HG02884 (cell line): ENCODE data around the gene ZNF277.
A peak's percentile ranks its signal among the peaks of the same experiment; 100 is the strongest.

Experiments used
- ATAC-seq: cut with Tn5 transposase; IDR thresholded peaks from one replicate; pipeline ENCODE4 v1.9.1; 2021; ENCODE audit warnings: mild to moderate bottlenecking, moderate library complexity; ENCODE audit not compliant: unreplicated experiment

Gene ZNF277

GRCh38 chr7:112183266-112183665 lies 23.2 kb upstream of the ZNF277 start:
- no peak for ATAC-seq

GRCh38 chr7:112184455-112184854 lies 22.0 kb upstream of the ZNF277 start:
- no peak for ATAC-seq

DNA sequence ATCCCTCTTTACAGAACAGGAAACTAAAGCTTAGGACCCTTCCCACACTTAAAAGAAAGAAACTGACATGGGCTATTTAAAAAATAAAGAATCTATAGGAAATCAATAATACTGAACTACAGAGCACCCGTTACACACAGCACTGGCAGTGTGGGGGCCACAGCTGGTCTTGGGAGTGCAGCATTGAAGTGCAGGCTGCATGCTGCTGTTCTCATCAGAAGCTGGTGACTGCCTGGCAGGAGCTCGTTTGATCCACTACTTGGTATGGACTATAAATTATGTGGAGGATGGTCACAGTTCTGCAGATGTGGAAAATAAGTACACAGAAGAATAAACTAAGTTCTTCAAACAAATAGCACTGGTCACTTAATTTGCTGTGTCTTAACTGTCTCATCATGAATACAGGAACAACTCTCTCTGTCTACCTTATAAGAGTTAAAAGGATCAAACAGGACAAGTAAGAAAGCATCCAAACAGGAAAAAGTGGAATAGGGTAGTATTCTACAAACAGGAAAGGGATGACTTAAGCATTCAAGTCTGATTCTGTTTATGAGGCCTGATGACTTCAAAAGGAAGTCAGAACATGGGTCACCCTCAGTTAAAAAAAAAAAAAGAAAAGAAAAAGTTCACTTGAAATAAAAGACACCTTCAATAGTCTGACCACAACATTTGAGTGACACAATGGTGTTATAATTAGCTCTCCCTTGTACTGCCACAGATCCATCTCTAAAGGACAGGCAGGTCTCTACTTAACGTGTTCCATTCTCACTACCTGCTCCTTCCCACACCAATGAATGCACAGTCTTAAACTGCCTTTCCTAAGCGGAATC lies 21.3 kb upstream of the ZNF277 start:
- ATAC-seq: no peak

- no peak for ATAC-seq
Measured at GRCh38 chr7:112186300-112186699, 20.2 kb upstream of the ZNF277 start.

GRCh38 chr7:112188257-112188656 lies 18.2 kb upstream of the ZNF277 start:
- ATAC-seq: no peak

DNA sequence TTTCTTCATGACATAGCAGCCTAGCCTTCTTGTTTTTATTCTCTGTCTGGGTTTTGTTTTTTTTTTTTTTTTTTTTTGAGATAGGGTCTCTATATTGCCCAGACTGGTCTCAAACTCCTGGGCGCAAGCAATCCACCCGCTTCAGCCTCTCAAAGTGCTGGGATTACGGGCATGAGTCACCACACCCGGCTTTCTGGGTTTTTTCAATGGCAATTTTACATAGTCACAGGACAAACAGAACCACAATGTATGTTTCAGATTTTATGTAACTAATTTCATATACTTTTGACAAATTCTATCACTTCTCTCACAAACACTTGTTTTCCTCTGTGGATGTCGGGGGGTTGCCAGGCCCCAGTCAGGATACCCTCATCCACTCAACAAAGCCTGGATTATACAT lies 16.8 kb upstream of the ZNF277 start:
- no peak for ATAC-seq

- no peak for ATAC-seq
Measured at GRCh38 chr7:112190120-112190519, 16.4 kb upstream of the ZNF277 start.

DNA sequence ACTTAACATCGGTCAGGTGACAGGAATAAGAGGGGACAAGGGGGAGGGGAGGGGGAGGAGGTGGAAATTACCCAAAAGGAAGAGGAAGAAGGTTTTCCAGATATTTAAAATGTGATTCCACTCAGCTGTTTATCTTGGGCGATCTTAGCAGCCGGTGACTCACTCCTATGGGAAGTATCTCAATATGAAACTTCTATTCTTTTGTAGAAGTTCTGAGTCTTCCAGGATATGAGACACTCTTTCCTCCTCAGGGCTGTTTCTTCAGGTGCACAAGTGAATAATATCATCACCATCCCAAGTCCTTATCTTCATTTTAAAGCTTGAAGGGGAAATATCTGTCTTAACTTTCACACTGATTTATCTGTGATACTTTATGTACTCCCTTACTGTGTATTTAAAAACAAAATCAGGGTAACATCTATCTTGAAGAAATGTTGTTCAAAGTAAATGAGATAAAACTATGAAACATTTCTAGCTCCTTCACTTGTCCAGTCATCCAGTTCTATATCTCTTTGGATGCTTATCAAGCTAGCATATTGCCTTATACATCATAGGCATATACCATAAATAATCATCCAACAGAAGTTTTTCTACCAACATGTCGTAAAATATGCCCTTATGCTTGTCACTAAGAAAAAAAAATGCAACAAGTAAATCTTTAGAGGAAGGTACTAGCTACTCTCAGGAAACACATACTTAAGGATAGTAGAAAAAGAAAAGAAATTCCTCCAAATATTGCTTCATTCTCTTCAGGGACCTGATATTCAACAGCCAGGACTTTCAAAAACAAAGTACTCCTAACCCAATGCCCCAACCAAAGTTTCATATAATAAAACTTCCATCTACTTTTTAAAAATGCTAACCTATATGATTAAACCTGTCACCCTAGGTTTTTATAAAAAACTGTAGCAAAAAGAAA lies 14.0 kb upstream of the ZNF277 start:
- no peak for ATAC-seq

DNA sequence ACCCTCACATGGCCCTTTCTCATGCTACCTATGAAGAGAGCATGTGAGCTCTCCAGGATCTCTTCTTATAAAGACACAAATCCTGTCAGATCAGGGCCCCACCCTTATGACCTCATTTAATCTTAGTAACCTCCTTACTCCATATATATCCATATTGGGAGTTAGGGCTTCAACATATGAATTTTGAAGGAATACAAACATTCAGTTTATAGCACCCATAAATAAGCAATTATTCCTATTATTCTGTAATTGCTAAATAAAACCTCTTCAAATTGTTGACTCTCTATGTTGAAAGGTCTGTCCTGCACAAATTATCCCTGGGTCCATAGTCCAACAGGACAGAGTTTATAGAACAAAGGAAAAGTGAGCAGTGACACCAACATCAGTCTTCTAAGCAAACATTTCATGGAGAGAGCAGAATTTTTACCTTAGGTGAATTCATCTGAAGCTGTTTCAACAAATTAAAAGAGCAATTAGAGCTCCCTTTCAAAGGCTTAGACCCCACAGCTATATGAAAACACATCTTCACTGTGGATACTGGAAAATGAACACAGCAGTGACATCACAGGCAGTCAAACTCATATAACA lies 12.5 kb upstream of the ZNF277 start:
- no peak for ATAC-seq

DNA sequence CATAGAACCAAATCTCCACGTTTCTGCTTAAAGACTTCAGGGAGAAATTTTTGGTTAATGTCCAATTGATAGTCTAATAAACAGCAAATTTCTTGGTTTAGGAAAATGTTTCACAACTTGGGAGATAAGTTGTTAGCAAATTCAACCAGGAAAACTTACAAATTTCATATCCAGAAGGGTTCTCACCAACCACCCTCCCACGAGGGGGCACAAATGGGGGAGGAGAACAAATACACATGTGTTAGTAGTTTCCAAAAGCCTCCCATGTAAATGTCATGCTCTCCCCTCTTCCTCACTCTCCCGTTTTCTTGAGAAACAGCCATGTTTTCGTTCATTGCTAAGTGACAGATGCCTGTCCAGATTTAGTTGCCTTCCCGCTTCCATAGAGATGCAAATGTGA lies 10.8 kb upstream of the ZNF277 start:
- ATAC-seq: no peak

DNA sequence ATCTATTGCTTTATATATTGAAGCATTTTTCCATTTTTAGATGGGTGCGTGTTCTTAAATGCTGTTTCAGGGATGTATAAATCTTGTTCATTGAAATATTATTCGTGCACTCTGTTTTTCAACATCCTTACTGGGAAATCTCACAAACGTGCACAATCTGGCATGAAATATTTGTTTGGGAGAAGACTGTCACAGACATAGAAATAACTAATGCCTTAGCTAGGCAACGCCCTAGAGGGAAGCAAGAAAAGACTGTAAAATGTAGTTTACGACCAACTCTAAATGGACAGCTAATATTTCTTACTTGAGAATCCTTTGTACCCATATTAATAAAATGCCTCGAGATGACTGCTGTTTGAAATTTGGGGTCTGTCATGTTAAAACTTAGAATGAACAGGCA lies 9.2 kb upstream of the ZNF277 start:
- no peak for ATAC-seq

- no peak for ATAC-seq
Measured at GRCh38 chr7:112199035-112199655, 7.3 kb upstream of the ZNF277 start.

GRCh38 chr7:112199672-112200071 lies 6.8 kb upstream of the ZNF277 start:
- no peak for ATAC-seq

DNA sequence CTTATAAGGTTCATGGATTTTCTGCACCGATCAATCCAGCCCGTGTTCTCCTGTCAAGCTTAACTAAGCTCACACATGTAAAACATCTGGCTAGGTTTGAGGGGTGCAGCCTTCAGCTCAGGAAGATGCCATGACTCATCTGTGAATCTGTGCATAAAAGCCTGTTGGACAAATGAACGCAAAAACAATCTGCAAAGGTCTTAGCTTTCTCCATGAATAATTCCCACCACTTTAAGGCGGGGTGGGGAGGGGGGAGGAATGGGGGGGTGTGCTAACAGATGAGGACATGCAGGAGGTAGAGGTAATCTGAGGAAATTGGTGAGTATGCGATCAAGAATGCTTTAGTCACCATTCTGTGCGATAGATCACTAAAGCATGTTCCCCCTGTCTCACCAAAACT lies 5.1 kb upstream of the ZNF277 start:
- ATAC-seq: no peak

- ATAC-seq: no peak
Measured at GRCh38 chr7:112201839-112202238, 4.7 kb upstream of the ZNF277 start.

GRCh38 chr7:112202816-112203215 lies 3.7 kb upstream of the ZNF277 start:
- no peak for ATAC-seq

DNA sequence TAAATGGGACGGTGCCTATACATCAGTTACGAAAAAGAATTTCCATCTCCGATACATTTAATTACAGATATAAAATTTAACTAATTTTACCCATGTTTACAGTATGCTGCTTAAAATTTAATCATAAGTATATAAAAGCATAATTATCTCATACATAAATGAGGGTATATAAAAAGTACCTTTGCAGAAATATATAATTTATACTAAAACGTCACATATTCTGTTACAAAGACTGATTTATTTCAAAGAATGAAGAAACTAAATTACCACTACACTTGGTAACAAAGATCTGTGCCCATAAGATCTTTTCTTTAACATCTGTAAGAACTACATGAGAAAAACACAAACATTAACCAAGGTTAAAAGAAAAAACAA lies 3.1 kb upstream of the ZNF277 start:
- no peak for ATAC-seq

- no peak for ATAC-seq
Measured at GRCh38 chr7:112204499-112205342, 1.8 kb upstream of the ZNF277 start.

DNA sequence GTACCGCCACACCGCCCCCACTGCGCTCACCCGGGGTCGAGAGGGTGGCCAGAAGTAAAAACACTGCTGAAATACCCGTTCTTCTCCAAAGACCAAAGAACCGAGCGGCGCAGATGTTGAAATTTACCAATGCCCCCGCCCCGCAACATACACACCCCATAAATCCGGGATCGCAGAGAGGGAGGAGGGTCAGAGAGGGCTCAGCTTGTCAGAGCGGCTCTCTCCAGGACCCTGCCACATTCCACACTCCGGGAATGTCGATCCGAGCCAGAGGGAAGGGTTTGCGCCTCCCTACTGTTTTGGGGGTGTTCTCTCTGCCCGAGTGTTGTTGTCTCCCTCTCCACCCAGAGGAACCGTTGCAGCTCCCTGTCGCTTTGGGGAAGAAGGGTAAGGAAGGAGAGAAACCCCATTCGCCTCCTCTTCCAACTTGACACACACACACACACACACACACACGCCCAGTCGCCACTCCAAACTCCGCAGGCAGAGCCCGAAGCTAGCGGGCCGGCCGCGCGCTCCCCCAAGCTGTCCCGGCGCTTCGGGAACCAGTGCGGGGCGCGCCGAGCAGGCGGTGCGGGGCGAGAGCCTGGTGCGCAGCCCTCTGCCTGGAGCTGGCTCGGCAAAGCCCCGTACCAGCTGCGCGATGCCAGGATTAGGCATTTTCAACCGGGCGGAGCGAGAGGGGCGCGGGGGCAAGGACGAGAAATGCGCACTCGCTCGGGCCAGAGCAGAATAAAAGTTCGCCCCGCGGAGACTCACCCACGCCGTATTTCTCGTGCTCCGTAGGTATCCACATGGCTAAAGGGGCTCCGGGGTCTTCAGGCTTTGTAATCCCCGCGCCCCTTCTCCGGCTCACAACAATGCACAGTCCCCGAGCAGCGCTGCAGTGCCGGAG lies 905 bp upstream of the ZNF277 start:
- peak; percentile 6 for ATAC-seq
